ENCODE data around the gene KIF9. TPM values are rescaled to one million over a fixed set of nuclear protein-coding genes. Genes with fewer than 3 reads are reported as not detected.

The KIF9 gene
- total and polyA plus RNA-seq, 2 of the 8 experiments (the other 6 are each of a cell fraction or from before 2014, with no cell fraction given), result 5.0 to 8.0 TPM

DNA sequence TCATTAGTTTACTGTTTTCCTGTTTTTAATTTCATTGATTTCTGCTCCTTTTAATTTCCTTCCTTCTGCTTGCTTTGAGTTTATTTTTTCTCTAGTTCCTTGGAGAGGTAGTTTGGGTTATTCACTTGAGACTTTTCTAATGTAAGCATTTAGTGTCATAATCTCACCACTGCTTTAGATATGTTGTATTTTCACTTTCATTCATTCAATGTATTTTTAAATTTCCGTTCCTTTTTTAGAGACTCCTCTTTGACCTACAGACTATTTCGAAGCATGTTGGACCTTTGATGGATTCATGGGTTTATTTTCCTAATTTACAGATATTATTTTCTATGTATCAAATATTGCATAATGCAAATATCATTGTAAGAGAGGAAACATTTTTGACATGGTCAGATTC, 23.4 kb upstream of the KIF9 start (continued):
- TF ChIP-seq, protein P1, sequence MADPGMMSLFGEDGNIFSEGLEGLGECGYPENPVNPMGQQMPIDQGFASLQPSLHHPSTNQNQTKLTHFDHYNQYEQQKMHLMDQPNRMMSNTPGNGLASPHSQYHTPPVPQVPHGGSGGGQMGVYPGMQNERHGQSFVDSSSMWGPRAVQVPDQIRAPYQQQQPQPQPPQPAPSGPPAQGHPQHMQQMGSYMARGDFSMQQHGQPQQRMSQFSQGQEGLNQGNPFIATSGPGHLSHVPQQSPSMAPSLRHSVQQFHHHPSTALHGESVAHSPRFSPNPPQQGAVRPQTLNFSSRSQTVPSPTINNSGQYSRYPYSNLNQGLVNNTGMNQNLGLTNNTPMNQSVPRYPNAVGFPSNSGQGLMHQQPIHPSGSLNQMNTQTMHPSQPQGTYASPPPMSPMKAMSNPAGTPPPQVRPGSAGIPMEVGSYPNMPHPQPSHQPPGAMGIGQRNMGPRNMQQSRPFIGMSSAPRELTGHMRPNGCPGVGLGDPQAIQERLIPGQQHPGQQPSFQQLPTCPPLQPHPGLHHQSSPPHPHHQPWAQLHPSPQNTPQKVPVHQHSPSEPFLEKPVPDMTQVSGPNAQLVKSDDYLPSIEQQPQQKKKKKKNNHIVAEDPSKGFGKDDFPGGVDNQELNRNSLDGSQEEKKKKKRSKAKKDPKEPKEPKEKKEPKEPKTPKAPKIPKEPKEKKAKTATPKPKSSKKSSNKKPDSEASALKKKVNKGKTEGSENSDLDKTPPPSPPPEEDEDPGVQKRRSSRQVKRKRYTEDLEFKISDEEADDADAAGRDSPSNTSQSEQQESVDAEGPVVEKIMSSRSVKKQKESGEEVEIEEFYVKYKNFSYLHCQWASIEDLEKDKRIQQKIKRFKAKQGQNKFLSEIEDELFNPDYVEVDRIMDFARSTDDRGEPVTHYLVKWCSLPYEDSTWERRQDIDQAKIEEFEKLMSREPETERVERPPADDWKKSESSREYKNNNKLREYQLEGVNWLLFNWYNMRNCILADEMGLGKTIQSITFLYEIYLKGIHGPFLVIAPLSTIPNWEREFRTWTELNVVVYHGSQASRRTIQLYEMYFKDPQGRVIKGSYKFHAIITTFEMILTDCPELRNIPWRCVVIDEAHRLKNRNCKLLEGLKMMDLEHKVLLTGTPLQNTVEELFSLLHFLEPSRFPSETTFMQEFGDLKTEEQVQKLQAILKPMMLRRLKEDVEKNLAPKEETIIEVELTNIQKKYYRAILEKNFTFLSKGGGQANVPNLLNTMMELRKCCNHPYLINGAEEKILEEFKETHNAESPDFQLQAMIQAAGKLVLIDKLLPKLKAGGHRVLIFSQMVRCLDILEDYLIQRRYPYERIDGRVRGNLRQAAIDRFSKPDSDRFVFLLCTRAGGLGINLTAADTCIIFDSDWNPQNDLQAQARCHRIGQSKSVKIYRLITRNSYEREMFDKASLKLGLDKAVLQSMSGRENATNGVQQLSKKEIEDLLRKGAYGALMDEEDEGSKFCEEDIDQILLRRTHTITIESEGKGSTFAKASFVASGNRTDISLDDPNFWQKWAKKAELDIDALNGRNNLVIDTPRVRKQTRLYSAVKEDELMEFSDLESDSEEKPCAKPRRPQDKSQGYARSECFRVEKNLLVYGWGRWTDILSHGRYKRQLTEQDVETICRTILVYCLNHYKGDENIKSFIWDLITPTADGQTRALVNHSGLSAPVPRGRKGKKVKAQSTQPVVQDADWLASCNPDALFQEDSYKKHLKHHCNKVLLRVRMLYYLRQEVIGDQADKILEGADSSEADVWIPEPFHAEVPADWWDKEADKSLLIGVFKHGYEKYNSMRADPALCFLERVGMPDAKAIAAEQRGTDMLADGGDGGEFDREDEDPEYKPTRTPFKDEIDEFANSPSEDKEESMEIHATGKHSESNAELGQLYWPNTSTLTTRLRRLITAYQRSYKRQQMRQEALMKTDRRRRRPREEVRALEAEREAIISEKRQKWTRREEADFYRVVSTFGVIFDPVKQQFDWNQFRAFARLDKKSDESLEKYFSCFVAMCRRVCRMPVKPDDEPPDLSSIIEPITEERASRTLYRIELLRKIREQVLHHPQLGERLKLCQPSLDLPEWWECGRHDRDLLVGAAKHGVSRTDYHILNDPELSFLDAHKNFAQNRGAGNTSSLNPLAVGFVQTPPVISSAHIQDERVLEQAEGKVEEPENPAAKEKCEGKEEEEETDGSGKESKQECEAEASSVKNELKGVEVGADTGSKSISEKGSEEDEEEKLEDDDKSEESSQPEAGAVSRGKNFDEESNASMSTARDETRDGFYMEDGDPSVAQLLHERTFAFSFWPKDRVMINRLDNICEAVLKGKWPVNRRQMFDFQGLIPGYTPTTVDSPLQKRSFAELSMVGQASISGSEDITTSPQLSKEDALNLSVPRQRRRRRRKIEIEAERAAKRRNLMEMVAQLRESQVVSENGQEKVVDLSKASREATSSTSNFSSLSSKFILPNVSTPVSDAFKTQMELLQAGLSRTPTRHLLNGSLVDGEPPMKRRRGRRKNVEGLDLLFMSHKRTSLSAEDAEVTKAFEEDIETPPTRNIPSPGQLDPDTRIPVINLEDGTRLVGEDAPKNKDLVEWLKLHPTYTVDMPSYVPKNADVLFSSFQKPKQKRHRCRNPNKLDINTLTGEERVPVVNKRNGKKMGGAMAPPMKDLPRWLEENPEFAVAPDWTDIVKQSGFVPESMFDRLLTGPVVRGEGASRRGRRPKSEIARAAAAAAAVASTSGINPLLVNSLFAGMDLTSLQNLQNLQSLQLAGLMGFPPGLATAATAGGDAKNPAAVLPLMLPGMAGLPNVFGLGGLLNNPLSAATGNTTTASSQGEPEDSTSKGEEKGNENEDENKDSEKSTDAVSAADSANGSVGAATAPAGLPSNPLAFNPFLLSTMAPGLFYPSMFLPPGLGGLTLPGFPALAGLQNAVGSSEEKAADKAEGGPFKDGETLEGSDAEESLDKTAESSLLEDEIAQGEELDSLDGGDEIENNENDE (IDR thresholded peaks at IDR 0.05; ENCODE audit: insufficient replicate concordance, low read length), result no peak
- no peak for TF ChIP-seq RBBP5 (IDR thresholded peaks at IDR 0.05; ENCODE audit: borderline replicate concordance, low read depth, low read length)
- TF ChIP-seq, protein P2, sequence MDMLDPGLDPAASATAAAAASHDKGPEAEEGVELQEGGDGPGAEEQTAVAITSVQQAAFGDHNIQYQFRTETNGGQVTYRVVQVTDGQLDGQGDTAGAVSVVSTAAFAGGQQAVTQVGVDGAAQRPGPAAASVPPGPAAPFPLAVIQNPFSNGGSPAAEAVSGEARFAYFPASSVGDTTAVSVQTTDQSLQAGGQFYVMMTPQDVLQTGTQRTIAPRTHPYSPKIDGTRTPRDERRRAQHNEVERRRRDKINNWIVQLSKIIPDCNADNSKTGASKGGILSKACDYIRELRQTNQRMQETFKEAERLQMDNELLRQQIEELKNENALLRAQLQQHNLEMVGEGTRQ (IDR thresholded peaks at IDR 0.05; ENCODE audit: low read length), result no peak
- no peak for TF ChIP-seq TAF7 (optimal IDR thresholded peaks at IDR 0.05; ENCODE audit: borderline replicate concordance, low read depth, low read length)
- TF ChIP-seq SIN3A (conservative IDR thresholded peaks at IDR 0.05 in 1 of 2, IDR thresholded peaks at IDR 0.05 in 1 of 2; ENCODE audit: low read depth in 1 of 2, low read length in 2 of 2), result no peak
- TF ChIP-seq SUZ12 (IDR thresholded peaks at IDR 0.05; ENCODE audit: low read length), result no peak
- TF ChIP-seq SP1 (IDR thresholded peaks at IDR 0.05; ENCODE audit: low read depth, low read length), result no peak
- TF ChIP-seq HDAC6 (IDR thresholded peaks at IDR 0.05; ENCODE audit: low read depth, low read length), result no peak
- TF ChIP-seq EGR1 (IDR thresholded peaks at IDR 0.05; ENCODE audit: borderline replicate concordance, low read depth, low read length), result no peak
- TF ChIP-seq MAFK (IDR thresholded peaks at IDR 0.05; ENCODE audit: low read depth, low read length), result no peak
- TF ChIP-seq CREB1 (IDR thresholded peaks at IDR 0.05), result no peak
